GM19239 (cell line): ENCODE results near the gene LRRC75A.
"Not testable (repeated sequence)": the region's sequence is repeated elsewhere in the genome, so short reads cannot be mapped to it uniquely, and the experiment has no call there.

Source experiments
- DNase-seq: peaks from one replicate; pipeline ENCODE4 v3.0.0; 2011; ENCODE audit warnings: low spot score; ENCODE audit not compliant: insufficient read length
- FAIRE-seq: peaks from 2 replicates; lab custom pipeline; 2011; peaks lifted over from hg19 to GRCh38; lab: Jason Lieb, UNC

Gene LRRC75A

GRCh38 chr17:16491703-16492612 is at the start of gene LRRC75A:
Gene LRRC75A, minus strand, starts transcription at chr17:16492193. Its CDS starts 203 bp downstream, at chr17:16491990.
- FAIRE-seq, result no peak
- peak; percentile 84 for DNase-seq

GRCh38 chr17:16537130-16537458 is 45.1 kb upstream of the LRRC75A start:
- DNase-seq (no peak), FAIRE-seq (no peak)

GRCh38 chr17:16534236-16534635 is 42.2 kb upstream of the LRRC75A start:
- no peak for DNase-seq
- no peak for FAIRE-seq

- DNase-seq (no peak), FAIRE-seq (no peak)
These were observed 37.9 kb upstream of the LRRC75A start for GRCh38 chr17:16529906-16530305.

- FAIRE-seq, result no peak
- no peak for DNase-seq
These were observed 35.3 kb upstream of the LRRC75A start for GRCh38 chr17:16527298-16527697.

- not testable (repeated sequence) for FAIRE-seq, DNase-seq
These were observed 33.6 kb upstream of the LRRC75A start for GRCh38 chr17:16525556-16525955.

GRCh38 chr17:16521070-16521727 is 29.2 kb upstream of the LRRC75A start:
- DNase-seq (peak; percentile 81), FAIRE-seq (peak; percentile 98)

- DNase-seq, result no peak
- no peak for FAIRE-seq
These were observed 27.0 kb upstream of the LRRC75A start for GRCh38 chr17:16519021-16519420.

GRCh38 chr17:16517477-16517876 is 25.5 kb upstream of the LRRC75A start:
- FAIRE-seq, result no peak
- DNase-seq, result no peak

GRCh38 chr17:16516594-16517051 is 24.6 kb upstream of the LRRC75A start:
- DNase-seq (no peak), FAIRE-seq (no peak)

GRCh38 chr17:16515933-16516332 is 23.9 kb upstream of the LRRC75A start:
- DNase-seq (no peak), FAIRE-seq (no peak)

GRCh38 chr17:16513873-16514272 is 21.9 kb upstream of the LRRC75A start:
- DNase-seq (no peak), FAIRE-seq (no peak)

- FAIRE-seq, result no peak
- no peak for DNase-seq
These were observed 20.0 kb upstream of the LRRC75A start for GRCh38 chr17:16512011-16512410.

- no peak for DNase-seq
- FAIRE-seq, result no peak
These were observed 19.6 kb upstream of the LRRC75A start for GRCh38 chr17:16511593-16511992.

- FAIRE-seq (no peak), DNase-seq (no peak)
These were observed 16.0 kb upstream of the LRRC75A start for GRCh38 chr17:16507918-16508533.

- DNase-seq, result no peak
- no peak for FAIRE-seq
These were observed 14.2 kb upstream of the LRRC75A start for GRCh38 chr17:16506188-16506587.

GRCh38 chr17:16504984-16505383 is 13.0 kb upstream of the LRRC75A start:
- FAIRE-seq (no peak), DNase-seq (no peak)

GRCh38 chr17:16496820-16497489 is 5.0 kb upstream of the LRRC75A start:
- no peak for FAIRE-seq
- no peak for DNase-seq

GRCh38 chr17:16495980-16496819 is 4.2 kb upstream of the LRRC75A start:
- FAIRE-seq, result no peak
- DNase-seq, result no peak

- no peak for FAIRE-seq
- no peak for DNase-seq
These were observed 3.6 kb upstream of the LRRC75A start for GRCh38 chr17:16495561-16495960.
